ENCODE measurements around the gene FCMR.

FCMR gene

DNA sequence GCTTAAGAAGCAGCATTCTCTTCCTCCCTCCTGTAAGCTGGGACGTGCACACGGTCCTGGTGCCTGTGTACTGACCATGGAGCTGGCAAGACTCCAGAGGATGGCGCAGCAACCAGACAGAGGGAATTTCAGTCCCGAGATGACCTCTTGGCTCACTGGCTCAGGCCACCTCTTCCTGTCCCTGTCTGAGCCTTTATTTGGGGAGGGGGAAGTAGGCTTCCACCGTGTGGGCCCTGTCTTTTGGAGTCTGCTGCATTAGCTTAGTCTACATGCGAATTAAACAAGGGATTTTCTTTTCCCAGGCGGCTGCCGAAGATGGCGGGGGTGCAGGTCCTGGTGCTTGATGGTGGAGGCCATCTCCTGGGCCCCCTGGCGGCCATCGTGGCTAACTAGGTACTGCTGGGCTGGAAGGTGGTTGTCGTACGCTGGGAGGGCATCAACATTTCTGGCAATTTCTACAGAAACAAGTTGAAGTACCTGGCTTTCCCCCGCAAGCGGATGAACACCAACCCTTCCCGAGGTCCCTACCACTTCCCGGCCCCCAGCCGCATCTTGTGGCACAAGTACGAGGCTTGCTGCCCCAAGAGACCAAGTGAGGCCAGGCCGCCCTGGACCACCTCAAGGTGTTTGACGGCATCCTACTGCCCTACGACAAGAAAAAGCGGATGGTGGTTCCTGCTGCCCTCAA, 14.3 kb downstream of the FCMR start:
- in situ Hi-C loops (cut with MboI; ENCODE audit: low pct_unique_long_range_greater_than_20kb, low sequenced_read_pairs): loop anchor here (25.0 kb wide), 1 partner anchor 170 kb away; no protein-coding TSS in a partner anchor
- no peak for DNase-seq

DNA sequence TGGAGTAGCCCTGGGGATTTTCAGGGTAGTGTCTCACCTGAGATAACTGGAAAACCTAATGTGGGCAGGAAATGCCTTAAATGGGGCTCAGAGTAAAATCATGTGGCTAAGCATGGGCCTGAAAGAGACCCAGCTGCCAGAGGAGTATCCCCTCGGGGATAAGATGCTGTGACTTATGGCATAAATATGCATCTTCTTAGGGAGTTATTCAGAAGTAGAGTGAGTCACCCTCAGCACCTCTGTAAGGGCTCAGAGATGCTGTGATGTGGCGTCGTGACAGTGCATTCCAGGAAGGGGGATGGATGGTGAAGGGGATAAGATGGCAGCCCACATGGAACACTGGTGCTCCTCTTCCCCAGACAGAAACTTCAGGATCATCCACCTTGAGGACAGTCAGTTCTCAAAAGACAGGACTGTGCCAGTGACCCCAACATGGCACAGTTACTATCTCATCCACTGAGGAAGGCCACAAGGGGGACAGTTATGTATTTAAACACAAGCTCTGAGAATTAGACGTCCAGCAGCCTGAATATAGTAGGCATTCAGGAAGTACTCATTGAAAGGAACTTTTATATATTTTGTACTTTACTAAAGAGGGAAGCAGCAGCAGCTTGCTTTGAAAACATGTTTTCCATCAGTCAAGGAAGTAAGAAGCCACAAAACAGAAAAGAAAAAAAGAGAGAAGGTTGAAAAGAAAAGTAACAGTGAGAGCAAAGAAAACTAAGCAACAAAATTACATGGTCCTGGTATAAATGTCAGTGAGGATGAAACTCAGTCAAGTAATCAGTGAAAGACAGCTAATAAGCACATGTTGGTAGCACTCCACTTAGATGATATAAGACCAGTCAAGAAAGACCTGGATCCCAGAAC, 16.2 kb downstream of the FCMR start:
- in situ Hi-C loops (cut with MboI; ENCODE audit: low pct_unique_long_range_greater_than_20kb, low sequenced_read_pairs): loop anchor here (25.0 kb wide), 1 partner anchor 168 kb away; no protein-coding TSS in a partner anchor
- DNase-seq: no peak

GRCh38 chr1:206904423-206905142, 17.2 kb downstream of the FCMR start:
- in situ Hi-C loops (cut with MboI; ENCODE audit: low pct_unique_long_range_greater_than_20kb, low sequenced_read_pairs): loop anchor here (25.0 kb wide), 1 partner anchor 167 kb away; no protein-coding TSS in a partner anchor
- DNase-seq: no peak

- no peak for DNase-seq
- in situ Hi-C loops (cut with MboI; ENCODE audit: low pct_unique_long_range_greater_than_20kb, low sequenced_read_pairs): loop anchor here (25.0 kb wide), 1 partner anchor 166 kb away; no protein-coding TSS in a partner anchor
Measured at GRCh38 chr1:206903687-206904086, 18.1 kb downstream of the FCMR start.

- DNase-seq: no peak
- in situ Hi-C loops (cut with MboI; ENCODE audit: low pct_unique_long_range_greater_than_20kb, low sequenced_read_pairs): loop anchor here (25.0 kb wide), 1 partner anchor 165 kb away; no protein-coding TSS in a partner anchor
Measured at GRCh38 chr1:206902702-206903101, 19.0 kb downstream of the FCMR start.

DNA sequence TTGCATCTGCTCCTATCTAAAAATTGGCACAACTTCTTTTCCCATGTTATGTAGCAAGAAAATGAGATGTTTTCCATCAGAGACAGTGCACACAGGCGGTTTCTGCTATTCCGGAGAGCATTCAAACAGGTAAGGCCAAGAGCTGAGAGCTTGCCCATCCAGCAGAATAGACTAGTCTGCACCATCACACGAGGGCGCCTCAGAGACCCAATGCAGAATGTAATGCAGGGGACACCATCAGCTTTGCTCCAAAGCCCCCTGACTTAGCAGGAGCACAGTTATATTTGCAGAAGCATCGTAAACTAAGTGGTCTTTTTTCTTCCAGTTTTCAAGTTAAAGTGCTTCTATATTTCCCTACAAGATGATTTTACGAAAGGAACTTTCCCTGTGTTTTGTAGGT, 19.8 kb downstream of the FCMR start:
- DNase-seq: no peak
- in situ Hi-C loops (cut with MboI; ENCODE audit: low pct_unique_long_range_greater_than_20kb, low sequenced_read_pairs): loop anchor here (25.0 kb wide), 1 partner anchor 165 kb away; no protein-coding TSS in a partner anchor

DNA sequence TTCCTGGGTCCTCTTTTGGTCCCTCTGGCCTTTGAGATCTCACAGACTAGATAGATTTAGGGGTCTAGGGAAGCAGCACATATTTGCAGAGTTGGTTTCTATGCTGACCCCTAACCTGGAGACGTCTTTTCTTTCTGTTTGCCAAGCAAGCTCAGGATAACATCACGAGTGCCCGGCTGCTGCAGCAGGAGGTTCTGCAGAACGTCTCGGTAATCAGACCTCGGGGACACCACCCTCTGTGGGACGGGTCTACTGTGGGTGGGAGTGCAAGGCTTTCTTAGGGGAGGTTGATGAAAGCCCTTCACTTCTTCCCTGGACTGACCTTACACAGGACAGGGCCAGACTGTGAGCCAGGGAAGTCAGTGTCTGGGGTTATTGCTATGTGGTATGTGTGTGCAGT, 21.6 kb downstream of the FCMR start:
- in situ Hi-C loops (cut with MboI; ENCODE audit: low pct_unique_long_range_greater_than_20kb, low sequenced_read_pairs): loop anchor here (25.0 kb wide), 1 partner anchor 163 kb away; no protein-coding TSS in a partner anchor
- DNase-seq: no peak

- in situ Hi-C loops (cut with MboI; ENCODE audit: low pct_unique_long_range_greater_than_20kb, low sequenced_read_pairs): loop anchor here (25.0 kb wide), 1 partner anchor 162 kb away; no protein-coding TSS in a partner anchor
- DNase-seq: no peak
Measured at GRCh38 chr1:206899717-206900116, 22.0 kb downstream of the FCMR start.

DNA sequence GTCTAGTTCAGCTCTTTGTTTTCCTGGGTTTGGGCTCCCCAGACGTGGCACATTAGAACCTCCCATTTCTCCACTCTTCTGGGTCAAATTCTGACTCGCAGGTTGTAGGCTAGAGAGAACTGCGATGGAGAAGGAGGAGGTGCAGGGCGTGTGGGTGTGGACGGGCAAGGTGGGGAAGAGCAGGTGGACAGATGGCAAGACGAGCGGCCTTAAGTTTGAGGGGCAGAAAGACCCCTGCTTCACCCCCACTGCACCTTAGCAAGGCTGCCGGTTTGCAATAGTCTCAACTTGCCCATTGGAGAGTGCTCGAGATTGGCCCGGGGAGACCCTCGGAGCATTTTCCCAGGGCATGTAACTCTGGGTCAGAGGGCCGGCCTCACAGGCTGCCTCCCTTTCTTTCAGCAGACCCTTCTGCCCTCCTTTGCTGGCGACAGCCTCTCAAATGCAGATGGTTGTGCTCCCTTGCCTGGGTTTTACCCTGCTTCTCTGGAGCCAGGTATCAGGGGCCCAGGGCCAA, 22.8 kb downstream of the FCMR start:
- no peak for DNase-seq
- in situ Hi-C loops (cut with MboI; ENCODE audit: low pct_unique_long_range_greater_than_20kb, low sequenced_read_pairs): no loop called here

GRCh38 chr1:206898089-206898914, 23.4 kb downstream of the FCMR start:
- DNase-seq: no peak
- in situ Hi-C loops (cut with MboI; ENCODE audit: low pct_unique_long_range_greater_than_20kb, low sequenced_read_pairs): no loop called here

- no peak for DNase-seq
- in situ Hi-C loops (cut with MboI; ENCODE audit: low pct_unique_long_range_greater_than_20kb, low sequenced_read_pairs): no loop called here
Measured at GRCh38 chr1:206897175-206897574, 24.6 kb downstream of the FCMR start, which contains the start of gene IL24. IL24 (plus strand) TSS chr1:206897443; CDS start chr1:206897833, 390 bp downstream.

- in situ Hi-C loops (cut with MboI; ENCODE audit: low pct_unique_long_range_greater_than_20kb, low sequenced_read_pairs): no loop called here
- DNase-seq: no peak
Measured at GRCh38 chr1:206896261-206896660, 25.5 kb downstream of the FCMR start.

- in situ Hi-C loops (cut with MboI; ENCODE audit: low pct_unique_long_range_greater_than_20kb, low sequenced_read_pairs): no loop called here
- DNase-seq: no peak
Measured at GRCh38 chr1:206895837-206896242, 25.9 kb downstream of the FCMR start.

DNA sequence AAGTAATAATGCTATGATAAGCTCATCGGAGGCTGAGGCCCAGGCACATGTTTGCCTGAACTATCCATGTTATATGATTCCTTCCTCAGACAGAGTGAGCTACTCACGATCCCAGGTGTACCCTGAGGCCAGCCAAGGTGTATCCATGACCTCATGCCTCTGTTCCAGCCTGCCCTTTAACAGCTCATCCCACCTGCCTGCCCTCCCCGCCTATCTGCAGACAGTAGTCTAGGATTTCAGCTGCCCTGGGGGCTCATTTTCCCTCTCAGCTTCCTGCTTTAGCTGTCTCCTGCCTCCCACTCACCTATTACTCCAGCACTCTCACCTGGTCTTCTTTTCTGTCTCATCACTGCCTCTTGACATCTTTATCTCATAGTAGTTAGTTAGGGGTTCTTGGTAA, 26.4 kb downstream of the FCMR start:
- in situ Hi-C loops (cut with MboI; ENCODE audit: low pct_unique_long_range_greater_than_20kb, low sequenced_read_pairs): no loop called here
- no peak for DNase-seq

DNA sequence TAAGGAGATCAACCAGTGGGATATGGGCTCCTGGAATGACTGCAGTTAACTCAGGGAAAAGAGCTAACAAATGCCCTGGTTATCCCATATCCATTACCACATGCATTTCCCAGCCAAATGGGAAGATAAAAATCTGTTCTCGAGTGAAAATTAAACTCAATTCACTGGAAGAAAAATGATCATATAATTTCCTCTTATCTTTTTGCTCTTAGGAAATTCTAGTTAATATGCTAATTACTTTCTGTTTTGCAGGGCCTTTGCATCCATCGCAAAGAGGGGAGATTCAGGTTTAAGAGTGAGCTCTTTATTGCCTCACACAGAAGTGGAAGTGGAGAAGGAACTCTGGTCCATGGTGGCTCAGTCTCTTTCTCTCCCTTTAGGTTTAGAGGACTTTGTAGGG, 28.4 kb downstream of the FCMR start:
- in situ Hi-C loops (cut with MboI; ENCODE audit: low pct_unique_long_range_greater_than_20kb, low sequenced_read_pairs): no loop called here
- no peak for DNase-seq

DNA sequence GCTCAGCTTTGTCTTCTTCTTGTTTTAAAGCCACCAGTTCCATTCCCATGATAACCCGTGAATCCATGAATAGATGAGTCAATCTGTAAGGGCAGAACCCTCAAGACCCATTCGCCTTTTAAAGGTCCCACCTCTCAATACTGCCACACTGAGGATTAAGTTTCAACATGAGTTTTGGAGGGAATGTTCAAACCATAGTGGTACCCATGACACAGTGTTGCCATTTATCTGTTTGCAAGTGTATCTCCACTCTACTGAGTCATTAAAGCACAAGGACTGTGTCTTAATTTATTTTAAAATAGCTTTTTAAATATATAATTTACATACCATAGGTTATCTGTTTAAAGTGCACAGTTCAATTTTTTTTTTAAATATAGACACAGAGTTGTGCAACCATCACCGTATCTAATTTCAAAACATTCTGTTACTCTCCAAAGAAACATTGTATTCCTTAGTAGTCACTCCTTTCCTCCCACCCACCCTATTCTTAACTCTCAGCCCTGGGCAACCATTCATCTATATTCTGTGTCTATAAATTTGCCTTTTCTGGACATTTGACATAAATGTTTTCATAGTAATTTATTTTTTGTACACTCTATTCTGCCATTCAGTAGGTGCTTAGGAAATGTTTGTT, 29.3 kb downstream of the FCMR start:
- in situ Hi-C loops (cut with MboI; ENCODE audit: low pct_unique_long_range_greater_than_20kb, low sequenced_read_pairs): no loop called here

GRCh38 chr1:206891412-206891811, 30.3 kb downstream of the FCMR start:
- in situ Hi-C loops (cut with MboI; ENCODE audit: low pct_unique_long_range_greater_than_20kb, low sequenced_read_pairs): no loop called here
- DNase-seq: no peak

More for the DNA sequence above, 29.3 kb downstream of the FCMR start:
- no peak for DNase-seq

Measured in KBM-7 (cell line).